HepG2 (cell line): ENCODE data around the gene C1orf94. TPM values are rescaled to one million over a fixed set of nuclear protein-coding genes. Genes with fewer than 3 reads are reported as not detected.

Experiments used
- FOXA3 ChIP-seq: IDR thresholded peaks from 2 replicates; pipeline ENCODE4 v1.6.1; 2016; ENCODE audit warnings: missing genetic modification reagents, missing compliant biosample characterization
- GFI1 ChIP-seq: sonication (generic); formaldehyde crosslinking; IDR thresholded peaks from 2 replicates; pipeline ENCODE4 v1.5.0; 2020; ENCODE audit warnings: missing genetic modification reagents, mild to moderate bottlenecking, borderline replicate concordance
- POLR2AphosphoS2 ChIP-seq: IDR thresholded peaks from 2 replicates; pipeline ENCODE4 v1.6.1; 2011; ENCODE audit warnings: low read depth, low read length, improper control_type of control experiment
- PRPF4 ChIP-seq: fragments of 200-400 bp; formaldehyde crosslinking; IDR thresholded peaks from 2 replicates; pipeline ENCODE4 v1.6.1; 2016; ENCODE audit warnings: low read length, low read depth; ENCODE audit not compliant: poor library complexity, severe bottlenecking
- ZNF318 ChIP-seq: sonication (generic); formaldehyde crosslinking; IDR thresholded peaks from 2 replicates; pipeline ENCODE4 v1.4.0; 2020; ENCODE audit warnings: mild to moderate bottlenecking, missing genetic modification reagents
- ZNF598 ChIP-seq: sonication (generic); formaldehyde crosslinking; IDR thresholded peaks from 2 replicates; pipeline ENCODE4 v1.5.1; 2020; ENCODE audit warnings: mild to moderate bottlenecking, missing genetic modification reagents, borderline replicate concordance
- ZNF780A ChIP-seq: sonication (generic); formaldehyde crosslinking; IDR thresholded peaks from 2 replicates; pipeline ENCODE4 v1.8.0; 2022; ENCODE audit warnings: mild to moderate bottlenecking, missing genetic modification reagents, moderate library complexity
- polyA plus RNA-seq, 8 experiments: library from polyadenylated mRNA; depleted of rRNA in 3 of 8; stranded (reverse) in 7 of 8; unstranded in 1 of 8; fragments of >200 nt; fragmentation: Illumina TruSeq in 4 of 8; extraction: Trizol in 4 of 8; gene quantifications; 2 replicates each; pipeline versions ENCODE4 v1.2.1 to v1.2.3, GENCODE V29; 2011 to 2016; ENCODE audit warnings: low read depth in 4 of 8, missing spikeins in 1 of 8, mixed read lengths in 1 of 8; ENCODE audit not compliant: insufficient read depth in 1 of 8
- total RNA-seq, 5 experiments: library from RNA; depleted of rRNA; stranded (reverse); fragments of >200 nt; fragmentation: Illumina TruSeq; extraction: Trizol; gene quantifications; 2 replicates each; pipeline ENCODE4 v1.2.3, GENCODE V29; 2016; ENCODE audit warnings: low read depth in 1 of 5
- TF ChIP-seq, protein P1 (sequence below): sonication (generic); formaldehyde crosslinking; IDR thresholded peaks from 2 replicates; pipeline ENCODE4 v1.5.1; 2020; ENCODE audit warnings: missing genetic modification reagents, mild to moderate bottlenecking, borderline replicate concordance

Gene C1orf94
- total and polyA plus RNA-seq, 2 of the 13 experiments (the other 11 are each of a cell fraction or from before 2014, with no cell fraction given) = not detected

DNA sequence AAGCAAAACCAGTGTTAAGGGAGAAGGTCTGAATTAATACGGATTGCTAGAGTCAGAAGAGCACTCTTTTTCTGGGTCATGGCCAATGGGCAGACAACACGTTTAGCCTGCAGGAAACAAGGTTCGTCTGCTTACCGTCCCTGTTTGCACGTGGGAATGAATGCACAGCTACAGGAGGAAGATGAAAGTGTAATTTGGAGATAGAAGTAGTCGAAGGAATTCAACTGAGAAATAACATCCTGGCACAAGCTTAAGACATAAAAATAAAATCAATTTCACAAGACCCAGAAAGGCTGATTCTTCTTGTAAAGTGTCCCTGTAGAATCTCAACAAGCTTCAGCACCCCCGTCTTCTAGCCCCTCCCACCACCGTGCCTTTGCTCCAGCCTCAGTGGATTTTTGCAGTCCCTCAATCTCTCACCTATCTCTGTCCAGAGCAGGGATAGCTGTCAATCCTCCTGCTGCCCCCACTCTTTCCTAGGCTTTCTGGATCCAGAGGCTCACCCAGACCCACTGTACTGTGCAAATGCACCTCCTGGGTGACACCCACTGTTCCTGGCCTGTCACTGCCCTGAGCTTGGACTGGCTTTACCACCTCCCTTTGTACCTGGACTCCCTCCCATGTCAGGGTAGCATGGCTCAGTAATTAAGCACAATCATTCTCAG lies 60.6 kb downstream of the C1orf94 start (continued):
- no peak for TF ChIP-seq ZNF318 (CRISPR knock-in tag)
- TF ChIP-seq PRPF4 = no peak
- TF ChIP-seq ZNF780A (CRISPR knock-in tag) = no peak
- TF ChIP-seq GFI1 = no peak
- no peak for TF ChIP-seq FOXA3 (CRISPR knock-in tag)
- no peak for TF ChIP-seq ZNF598 (CRISPR knock-in tag)
- TF ChIP-seq, protein P1, sequence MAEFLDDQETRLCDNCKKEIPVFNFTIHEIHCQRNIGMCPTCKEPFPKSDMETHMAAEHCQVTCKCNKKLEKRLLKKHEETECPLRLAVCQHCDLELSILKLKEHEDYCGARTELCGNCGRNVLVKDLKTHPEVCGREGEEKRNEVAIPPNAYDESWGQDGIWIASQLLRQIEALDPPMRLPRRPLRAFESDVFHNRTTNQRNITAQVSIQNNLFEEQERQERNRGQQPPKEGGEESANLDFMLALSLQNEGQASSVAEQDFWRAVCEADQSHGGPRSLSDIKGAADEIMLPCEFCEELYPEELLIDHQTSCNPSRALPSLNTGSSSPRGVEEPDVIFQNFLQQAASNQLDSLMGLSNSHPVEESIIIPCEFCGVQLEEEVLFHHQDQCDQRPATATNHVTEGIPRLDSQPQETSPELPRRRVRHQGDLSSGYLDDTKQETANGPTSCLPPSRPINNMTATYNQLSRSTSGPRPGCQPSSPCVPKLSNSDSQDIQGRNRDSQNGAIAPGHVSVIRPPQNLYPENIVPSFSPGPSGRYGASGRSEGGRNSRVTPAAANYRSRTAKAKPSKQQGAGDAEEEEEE (CRISPR knock-in tag) = no peak
- TF ChIP-seq POLR2AphosphoS2 = no peak
- TF ChIP-seq, all 625 proteins: peak for 0
